HT-29 (cell line): ENCODE measurements around the gene CLEC11A. TPM values are rescaled to one million over a fixed set of nuclear protein-coding genes. Genes with fewer than 3 reads are reported as not detected.
"Not testable (repeated sequence)": the region's sequence is repeated elsewhere in the genome, so short reads cannot be mapped to it uniquely, and the experiment has no call there.

ENCODE experiments used
- DNase-seq: peaks from one replicate; pipeline ENCODE4 v3.0.0-alpha.2; 2015; ENCODE audit warnings: low spot score
- total RNA-seq: library from RNA; depleted of rRNA; stranded (reverse); fragments of >200 nt; shearing (Covaris generic); gene quantifications from 2 replicates; pipeline ENCODE4 v1.2.3, GENCODE V29; 2014; rRNA removed

Gene CLEC11A
- total RNA-seq, 1 experiment from 2014 or later, result 3.5 TPM

DNA sequence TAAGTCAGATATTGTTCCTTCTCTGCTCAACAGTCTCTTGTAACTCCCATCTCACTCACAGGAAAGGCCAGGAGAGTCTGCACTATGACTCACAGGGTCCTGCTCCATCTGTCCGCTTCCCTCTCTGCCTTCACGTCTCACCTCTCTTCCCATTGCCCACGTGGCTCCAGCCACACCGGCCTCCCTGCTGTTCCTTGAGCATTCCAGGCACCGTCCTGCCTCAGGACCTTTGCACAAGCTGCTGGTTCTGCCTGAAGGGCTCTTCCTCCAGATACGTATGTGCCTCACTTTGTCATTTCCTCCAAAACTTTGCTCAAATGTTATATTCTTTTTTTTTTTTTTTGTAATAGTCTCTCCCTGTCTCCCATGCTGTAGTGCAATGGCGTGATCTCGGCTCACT, 33.1 kb downstream of the CLEC11A start:
- DNase-seq, result not testable (repeated sequence)

DNA sequence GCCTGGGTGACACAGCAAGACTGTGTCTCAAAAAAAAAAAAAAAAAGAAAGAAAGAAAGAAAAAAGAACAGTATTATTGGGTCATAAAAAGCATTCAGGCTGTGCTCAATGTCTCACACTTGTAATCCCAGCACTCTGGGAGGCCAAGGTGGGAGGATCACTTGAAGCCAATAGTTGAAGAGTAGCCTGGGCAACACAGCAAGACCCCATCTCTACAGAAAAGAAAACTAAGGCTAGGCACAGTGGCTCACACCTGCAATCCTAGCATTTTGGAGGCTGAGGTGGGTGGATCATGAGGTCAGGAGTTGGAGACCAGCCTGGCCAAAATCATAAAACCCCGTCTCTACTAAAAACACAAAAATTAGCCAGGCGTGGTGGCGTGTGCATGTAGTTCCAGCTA, 34.5 kb downstream of the CLEC11A start:
- DNase-seq, result not testable (repeated sequence)

DNA sequence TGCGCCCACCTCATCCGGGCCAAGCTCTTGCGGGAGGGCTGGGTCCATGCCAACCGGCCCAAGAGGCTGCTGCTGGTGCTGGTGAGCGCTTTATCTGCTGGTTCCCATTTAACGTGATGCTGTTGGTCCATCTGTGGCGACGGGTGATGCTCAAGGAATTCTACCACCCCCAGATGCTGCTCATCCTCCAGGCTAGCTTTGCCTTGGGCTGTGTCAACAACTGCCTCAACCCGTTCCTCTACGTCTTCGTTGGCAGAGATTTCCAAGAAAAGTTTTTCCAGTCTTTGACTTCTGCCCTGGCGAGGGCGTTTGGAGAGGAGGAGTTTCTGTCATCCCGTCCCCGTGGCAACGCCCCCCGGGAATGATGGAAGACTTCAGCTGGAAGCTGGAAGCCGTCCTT, 35.9 kb downstream of the CLEC11A start:
- DNase-seq, result not testable (repeated sequence)

DNA sequence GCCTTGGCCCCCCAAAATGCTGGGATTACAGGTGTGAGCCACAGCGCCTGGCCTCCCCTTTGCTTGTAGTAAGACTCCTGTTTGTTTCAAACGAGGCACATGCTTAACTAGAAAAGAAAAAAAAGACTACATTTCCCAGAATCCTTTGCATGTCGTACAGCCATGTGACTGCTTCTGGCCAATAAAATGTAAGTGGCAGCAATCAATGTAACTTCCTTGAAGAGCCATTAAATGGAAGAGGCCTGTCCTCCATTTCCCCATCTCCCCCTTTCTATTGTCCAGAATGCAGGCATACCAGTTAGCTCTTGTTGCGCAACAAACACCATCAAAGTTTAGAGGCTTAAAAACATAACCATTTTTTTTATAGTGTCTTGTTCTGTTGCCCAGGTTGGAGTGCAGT, 36.7 kb downstream of the CLEC11A start:
- peak; percentile 25 for DNase-seq

DNA sequence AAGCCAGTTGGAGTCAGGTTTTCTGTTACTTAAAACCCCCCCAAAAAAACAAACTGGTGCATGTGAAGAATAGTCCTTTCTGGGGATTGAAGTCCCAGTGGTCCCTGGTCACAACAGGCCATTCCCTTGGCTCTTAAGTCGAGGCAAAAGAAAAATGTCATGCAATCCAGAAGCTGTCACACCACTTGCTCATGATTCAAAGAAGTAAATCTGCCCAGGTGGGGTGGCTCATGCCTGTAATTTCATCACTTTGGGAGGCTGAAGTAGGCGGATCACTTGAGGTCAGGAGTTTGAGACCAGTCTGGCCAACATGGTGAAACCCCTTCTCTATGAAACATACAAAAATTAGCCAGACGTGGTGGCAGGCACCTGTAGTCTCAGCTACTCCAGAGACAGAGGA, 38.3 kb downstream of the CLEC11A start:
- DNase-seq, result not testable (repeated sequence)

DNA sequence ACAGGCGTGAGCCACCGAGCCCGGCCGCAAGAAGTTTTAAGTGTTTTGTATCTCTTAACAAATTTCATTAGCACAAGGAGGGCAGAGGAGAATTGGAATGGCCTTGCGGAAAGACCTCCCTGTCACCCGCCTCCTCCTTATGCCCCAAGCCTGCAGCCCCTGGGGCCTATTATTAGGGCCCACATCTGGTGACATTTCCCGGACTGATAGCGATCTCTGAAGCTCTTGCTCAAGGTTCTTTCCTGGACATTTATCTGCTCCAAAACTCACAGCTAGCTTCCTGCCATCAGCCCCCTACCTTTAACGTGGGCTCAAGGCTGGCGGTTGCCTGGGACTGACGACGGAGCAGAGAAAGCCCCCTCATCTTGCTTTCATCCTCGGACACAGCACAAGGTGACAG, 40.4 kb downstream of the CLEC11A start:
- not testable (repeated sequence) for DNase-seq

DNA sequence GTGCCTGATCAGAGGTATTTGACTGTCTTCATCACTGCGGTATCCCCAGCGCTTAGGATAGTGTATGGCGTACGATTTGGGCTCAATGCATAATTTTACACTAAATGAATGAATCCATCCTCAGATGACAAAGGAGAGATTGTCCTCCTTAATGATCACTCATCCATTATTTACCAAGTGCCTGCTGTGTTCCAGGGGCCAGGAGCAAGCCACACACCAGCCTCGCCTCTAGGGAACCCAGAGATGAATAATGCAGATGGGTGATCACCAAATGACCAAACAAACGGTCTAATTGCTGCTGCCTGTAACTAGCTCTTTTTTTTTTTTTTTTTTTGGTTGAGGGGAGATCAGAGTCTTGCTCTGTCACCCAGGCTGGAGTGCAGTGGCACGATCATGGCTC, 41.2 kb downstream of the CLEC11A start:
- DNase-seq, result no peak

DNA sequence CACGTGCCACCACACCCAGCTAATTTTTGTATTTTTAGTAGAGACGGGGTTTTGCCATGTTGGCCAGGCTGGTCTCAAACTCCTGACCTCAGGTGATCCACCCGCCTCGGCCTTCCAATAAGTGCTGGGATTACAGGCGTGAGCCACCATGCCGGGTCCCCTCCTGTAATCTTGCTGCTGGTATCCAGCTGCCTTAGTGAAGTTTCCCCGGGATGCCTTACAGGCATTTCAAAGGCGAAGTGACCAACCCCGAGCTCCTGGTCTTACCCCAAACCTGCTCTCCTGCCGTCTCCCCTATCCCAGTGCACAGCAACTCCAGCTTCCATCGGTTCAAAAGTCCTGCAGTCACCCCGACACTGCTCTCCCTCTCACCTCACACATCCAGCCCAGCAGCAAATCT, 43.6 kb downstream of the CLEC11A start:
- DNase-seq, result not testable (repeated sequence)

DNA sequence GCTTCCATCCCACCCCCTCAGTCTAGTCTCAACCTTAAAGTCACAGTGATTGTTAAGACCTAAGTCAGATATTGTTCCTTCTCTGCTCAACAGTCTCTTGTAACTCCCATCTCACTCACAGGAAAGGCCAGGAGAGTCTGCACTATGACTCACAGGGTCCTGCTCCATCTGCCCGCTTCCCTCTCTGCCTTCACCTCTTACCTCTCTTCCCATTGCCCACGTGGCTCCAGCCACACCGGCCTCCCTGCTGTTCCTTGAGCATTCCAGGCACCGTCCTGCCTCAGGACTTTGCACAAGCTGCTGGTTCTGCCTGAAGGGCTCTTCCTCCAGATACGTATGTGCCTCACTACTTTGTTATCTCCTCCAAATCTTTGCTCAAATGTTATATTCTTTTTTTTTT, 44.1 kb downstream of the CLEC11A start:
- peak; percentile 31 for DNase-seq

DNA sequence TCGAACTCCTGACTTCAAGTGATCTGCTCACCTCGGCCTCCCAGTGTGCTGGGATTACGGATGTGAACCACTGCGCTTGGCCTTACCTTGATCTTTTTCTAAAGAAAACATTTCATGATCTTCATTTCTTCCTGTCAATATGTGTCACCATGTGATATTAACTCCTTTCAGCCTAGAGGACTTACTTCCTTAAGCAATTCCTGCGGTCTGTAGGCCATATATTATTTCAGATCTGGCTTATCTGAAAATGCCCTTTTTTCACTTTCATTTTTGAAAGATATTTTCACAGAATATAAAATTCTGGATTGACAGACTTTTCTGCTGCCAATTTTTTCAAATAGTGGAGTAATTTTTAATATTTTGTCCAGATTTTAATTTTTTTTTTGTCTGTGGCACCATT, 45.1 kb downstream of the CLEC11A start:
- no peak for DNase-seq

DNA sequence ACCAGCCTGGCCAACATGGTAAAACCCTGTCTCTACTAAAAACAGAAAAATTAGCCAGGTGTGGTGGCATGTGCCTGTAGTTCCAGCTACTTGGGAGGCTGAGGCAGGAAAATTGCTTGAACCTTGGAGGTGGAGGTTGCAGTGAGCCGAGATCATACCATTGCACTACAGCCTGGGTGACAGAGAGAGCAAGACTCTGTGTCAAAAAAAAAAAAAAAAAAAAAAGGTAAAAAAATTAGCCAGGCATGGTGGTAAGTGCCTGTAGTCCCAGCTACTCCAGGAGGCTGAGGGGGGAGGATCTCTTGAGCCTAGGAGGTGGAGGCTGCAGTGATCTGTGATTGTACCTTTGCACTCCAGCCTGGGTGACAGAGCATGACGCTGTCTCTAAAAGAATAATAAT, 47.0 kb downstream of the CLEC11A start, which contains the start of gene GPR32:
GPR32 (plus strand) TSS at position 301 of the 400 bp plus-strand sequence. CDS start 137 bp downstream, outside the sequence.
- DNase-seq, result not testable (repeated sequence)

DNA sequence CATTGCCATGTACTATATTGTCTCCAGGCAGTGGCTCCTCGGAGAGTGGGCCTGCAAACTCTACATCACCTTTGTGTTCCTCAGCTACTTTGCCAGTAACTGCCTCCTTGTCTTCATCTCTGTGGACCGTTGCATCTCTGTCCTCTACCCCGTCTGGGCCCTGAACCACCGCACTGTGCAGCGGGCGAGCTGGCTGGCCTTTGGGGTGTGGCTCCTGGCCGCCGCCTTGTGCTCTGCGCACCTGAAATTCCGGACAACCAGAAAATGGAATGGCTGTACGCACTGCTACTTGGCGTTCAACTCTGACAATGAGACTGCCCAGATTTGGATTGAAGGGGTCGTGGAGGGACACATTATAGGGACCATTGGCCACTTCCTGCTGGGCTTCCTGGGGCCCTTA, 47.7 kb downstream of the CLEC11A start:
- DNase-seq, result no peak

DNA sequence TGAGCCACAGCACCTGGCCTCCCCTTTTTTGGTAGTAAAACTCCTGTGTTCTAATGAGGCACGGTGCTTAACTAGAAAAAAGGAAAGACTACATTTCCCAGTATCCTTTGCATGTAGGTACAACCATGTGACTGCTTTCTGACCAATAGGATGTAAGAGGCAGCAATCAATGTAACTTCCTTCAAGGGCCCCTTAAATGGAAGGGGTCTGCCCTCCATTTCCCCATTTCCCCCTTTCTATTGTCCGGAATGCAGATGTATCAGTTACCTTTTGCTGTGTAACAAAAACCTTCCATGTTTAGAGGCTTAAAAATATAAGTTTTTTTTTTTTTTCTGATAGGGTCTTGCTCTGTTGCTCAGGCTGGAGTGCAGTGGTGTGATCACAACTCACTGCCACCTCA, 49.3 kb downstream of the CLEC11A start:
- peak; percentile 41 for DNase-seq

DNA sequence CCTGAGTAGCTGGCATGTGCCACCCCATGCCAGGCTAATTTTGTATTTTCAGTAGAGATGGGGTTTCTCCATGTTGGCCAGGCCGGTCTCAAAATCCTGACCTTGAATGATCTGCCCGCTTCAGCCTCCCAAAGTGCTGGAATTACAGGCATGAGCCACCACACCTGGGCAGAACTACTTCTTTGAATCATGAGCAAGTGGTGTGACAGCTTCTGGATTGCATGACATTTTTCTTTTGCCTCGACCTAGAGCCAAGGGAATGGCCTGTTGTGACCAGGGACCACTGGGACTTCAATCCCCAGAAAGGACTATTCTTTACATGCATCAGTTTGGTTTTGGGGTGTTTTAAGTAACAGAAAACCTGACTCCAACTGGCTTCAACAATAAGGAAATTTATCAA, 49.7 kb downstream of the CLEC11A start:
- not testable (repeated sequence) for DNase-seq

DNA sequence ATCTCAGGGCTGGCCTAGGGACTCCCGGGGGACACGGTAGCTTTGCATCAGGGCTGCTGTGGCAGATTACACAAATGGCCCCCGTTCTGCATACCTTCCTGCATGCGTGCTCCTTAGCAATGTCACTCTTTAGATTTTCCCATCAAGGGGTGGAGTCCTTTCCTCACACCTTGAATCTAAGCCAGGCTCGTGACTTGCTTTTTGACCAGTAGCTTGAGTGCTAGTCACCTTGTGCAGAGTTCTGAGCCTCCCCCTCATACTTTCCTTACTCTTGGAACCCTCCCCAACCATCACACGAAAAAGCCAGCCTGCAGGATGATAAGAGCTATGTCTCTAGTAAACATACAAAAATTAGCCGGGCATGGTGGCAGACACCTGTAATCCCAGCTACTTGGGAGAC, 50.3 kb downstream of the CLEC11A start:
- DNase-seq, result not testable (repeated sequence)

Other genes starting within 250 kb of the CLEC11A start
- gene EMC10, start 246.9 kb upstream of the CLEC11A start, total RNA-seq, result 324 and 336 TPM in 2 replicates
- gene GARIN5A, start 246.5 kb upstream of the CLEC11A start, total RNA-seq, result 2.8 and 6.5 TPM in 2 replicates
- 89.2 and 92.5 TPM in 2 replicates for gene JOSD2, start 212.2 kb upstream of the CLEC11A start, total RNA-seq
- gene ASPDH, start 209.5 kb upstream of the CLEC11A start, total RNA-seq, result not detected in 2 replicates
- not detected in 2 replicates for gene LRRC4B, start 154.9 kb upstream of the CLEC11A start, total RNA-seq
- not detected in 2 replicates for gene SYT3, start 83.5 kb upstream of the CLEC11A start, total RNA-seq
- not detected in 2 replicates for gene C19orf81, start 73.9 kb upstream of the CLEC11A start, total RNA-seq
- not detected in 2 replicates for gene SHANK1, start 3.6 kb upstream of the CLEC11A start, total RNA-seq
- gene GPR32, start 47.1 kb downstream of the CLEC11A start, total RNA-seq, result not detected in 2 replicates
- gene ACP4, start 67.1 kb downstream of the CLEC11A start, total RNA-seq, result not detected in 2 replicates
- gene KLK1, start 100.4 kb downstream of the CLEC11A start, total RNA-seq, result 3.4 and 4.6 TPM in 2 replicates
- not detected in 2 replicates for gene KLK15, start 110.2 kb downstream of the CLEC11A start, total RNA-seq
- gene KLK3, start 131.6 kb downstream of the CLEC11A start, total RNA-seq, result not detected in 2 replicates
- not detected in 2 replicates for gene KLK2, start 150.1 kb downstream of the CLEC11A start, total RNA-seq
- gene KLK4, start 188.0 kb downstream of the CLEC11A start, total RNA-seq, result 0.38 TPM in 1 of 2 replicates, not detected in the other
- gene KLK5, start 229.7 kb downstream of the CLEC11A start, total RNA-seq, result 0.08 and 0.13 TPM in 2 replicates
- 352 and 367 TPM in 2 replicates for gene KLK6, start 246.2 kb downstream of the CLEC11A start, total RNA-seq